ENCODE results near the gene PLPP4.
A peak's percentile ranks its signal among the peaks of the same experiment; 100 is the strongest.

The PLPP4 gene

DNA sequence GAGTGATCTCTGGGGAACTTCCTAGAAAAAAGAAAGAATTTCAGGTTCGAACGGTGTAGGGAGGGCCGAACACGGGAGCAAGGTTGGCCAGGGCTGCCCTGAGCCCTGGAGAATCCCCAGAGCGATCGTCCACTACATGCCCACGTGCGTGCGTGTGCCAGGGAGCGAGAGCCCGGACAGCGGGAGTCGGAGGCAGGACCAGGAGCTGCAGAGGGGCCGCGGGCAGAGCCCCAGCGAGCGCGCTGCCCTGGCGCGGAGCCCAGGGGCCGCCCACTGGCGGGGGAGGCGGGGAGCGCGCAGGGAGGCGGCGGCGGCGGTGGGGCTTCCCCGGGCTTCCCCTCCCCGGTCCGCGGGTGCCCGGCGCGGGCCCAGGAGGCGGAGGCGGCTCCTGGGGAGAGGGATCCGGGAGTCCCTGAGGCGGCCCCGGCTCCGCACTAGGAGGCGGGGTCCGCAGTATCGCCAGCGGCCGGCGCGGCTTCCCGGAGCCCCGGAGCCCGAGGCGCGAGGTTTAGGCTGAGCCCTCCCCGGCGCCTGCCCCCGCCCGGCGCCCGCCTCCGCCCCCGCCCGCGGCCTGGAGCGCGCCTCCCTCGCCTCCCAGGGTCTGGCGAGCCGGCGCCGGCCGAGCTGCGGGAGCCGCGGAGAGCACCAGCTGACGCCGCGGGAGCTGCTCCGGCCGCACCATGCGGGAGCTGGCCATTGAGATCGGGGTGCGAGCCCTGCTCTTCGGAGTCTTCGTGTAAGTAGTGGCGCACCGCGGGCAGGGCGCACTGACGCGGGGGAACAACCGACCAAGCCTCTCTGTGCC, at the start of gene PLPP4:
TSS of gene PLPP4 (plus strand) at position 602 of the 805 bp plus-strand sequence. CDS start at position 681, 79 bp downstream.
- no peak for DNase-seq

GRCh38 chr10:120409816-120410215, 47.2 kb upstream of the PLPP4 start:
- no peak for DNase-seq

- no peak for DNase-seq
Observed at GRCh38 chr10:120414946-120415345, 42.1 kb upstream of the PLPP4 start.

DNA sequence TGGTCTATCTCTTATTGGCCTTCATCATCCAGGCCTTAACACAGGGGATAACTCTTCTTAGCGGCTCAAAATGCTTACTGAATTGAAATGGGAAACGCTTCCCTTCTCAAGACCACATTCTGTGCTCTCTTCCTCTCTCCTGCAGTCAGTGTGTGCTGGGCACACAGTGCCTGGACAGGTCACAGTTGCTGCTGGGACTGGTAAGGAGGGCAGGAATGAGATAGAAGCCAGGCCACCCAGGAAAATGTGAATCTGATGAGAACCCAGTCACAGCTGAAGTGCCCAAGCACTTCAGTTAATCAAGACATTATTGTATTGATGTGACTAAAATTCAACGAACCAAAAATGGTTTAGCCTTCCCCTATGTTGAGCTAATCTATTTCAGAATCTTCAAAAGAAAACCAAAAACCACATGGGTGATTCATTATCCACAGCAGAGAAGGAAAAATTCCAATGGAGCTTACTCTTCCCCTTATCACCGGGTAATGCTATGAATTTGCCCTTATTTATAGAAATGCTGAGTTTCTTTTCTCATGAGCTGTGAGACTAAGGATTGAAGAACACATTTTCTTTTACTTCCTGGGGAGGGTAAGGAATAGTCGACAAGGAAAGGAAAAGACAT, 41.2 kb upstream of the PLPP4 start:
- DNase-seq: no peak

GRCh38 chr10:120420421-120420820, 36.6 kb upstream of the PLPP4 start:
- DNase-seq: no peak

- no peak for DNase-seq
Observed at GRCh38 chr10:120421250-120421649, 35.8 kb upstream of the PLPP4 start.

DNA sequence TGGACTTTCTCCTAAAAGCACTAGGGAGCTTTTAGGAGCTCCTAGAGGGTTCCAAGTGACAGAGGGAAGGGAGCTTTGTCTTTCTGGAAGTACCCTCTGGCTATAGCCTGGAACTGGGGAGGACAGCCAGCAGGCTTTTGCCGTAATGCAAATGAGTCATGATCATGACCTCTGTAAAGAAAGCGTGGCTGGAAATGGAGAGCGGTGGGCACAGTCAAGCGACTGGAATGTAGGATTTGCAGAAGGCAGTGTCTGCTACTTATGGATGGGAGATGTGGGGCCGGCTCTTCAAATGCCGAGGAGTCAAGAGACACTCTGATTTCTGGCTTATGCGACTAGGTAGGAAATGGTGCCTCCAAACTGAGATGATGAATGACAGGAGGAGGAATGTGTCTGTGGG, 34.6 kb upstream of the PLPP4 start:
- no peak for DNase-seq

DNA sequence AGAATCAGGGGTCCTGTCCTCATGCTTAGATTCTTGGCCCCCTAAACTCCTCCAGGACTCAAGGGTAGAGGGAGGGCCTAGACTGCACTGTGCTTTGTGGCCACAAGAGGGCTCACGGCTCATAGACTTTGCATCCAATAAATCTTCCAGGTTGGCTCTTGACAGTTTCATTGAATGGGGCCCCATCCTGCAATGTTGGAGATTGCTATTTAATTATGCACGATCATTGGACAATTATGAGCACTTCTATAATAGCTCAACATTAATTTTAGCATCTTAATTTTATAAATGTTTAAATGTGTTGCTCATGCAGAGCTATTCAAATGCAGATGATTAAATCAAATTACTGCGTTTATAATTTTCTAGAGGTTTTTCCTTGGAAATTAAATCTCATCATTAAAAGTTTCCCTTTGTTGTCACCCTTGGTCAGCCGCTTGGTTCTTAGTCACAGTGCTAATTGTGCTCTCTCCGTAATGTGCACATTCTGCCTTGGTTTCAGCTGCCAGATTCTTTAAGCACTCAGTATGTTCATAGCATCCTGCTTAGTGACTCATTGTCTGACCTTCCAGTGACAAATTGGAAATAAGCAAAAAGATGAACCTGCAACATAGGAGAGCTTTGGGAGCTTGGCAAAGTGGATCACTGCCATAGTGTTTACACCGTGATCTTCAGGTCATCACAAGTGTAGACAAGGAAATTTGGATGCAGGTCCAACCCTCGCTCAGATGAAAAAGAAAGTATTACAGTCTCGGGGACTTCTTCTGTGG, 33.4 kb upstream of the PLPP4 start:
- DNase-seq: no peak

DNA sequence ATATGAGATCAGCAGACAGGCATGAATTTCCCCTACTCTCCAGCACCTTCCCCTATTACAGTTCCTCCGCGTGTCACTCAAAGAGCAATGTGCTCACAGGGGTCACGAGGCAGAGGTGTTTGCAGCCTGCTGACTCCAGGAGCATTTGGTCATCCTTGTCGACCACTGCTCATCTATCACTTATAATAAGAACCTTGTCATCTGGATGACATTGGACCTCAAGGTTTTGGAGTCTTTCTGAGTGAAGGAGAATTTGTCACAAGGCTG, 32.9 kb upstream of the PLPP4 start:
- DNase-seq: no peak

- no peak for DNase-seq
Observed at GRCh38 chr10:120426306-120426705, 30.7 kb upstream of the PLPP4 start.

GRCh38 chr10:120428754-120429153, 28.3 kb upstream of the PLPP4 start:
- no peak for DNase-seq

- no peak for DNase-seq
Observed at GRCh38 chr10:120429395-120429794, 27.6 kb upstream of the PLPP4 start.

DNA sequence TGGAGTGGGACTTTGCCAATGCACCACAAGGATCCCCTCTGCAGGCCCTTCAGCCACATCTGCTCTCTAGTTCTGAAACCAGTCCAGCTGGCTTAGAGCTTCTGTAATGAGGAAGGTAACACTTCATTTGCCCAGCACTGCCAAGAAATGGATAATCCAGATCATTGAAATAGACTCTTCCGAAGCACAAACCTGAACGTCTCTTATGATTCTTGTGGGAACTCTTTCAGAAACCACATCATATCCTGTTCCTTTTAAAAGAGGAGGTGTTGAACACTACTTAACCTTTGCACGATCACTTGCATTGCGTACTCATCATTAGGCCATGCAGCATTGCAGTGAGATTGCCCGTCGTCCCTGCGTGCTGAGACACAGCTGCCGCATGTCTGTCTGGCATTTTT, 25.8 kb upstream of the PLPP4 start:
- peak; percentile 89 for DNase-seq

- peak; percentile 56 for DNase-seq
Observed at GRCh38 chr10:120432209-120432608, 24.8 kb upstream of the PLPP4 start.

DNA sequence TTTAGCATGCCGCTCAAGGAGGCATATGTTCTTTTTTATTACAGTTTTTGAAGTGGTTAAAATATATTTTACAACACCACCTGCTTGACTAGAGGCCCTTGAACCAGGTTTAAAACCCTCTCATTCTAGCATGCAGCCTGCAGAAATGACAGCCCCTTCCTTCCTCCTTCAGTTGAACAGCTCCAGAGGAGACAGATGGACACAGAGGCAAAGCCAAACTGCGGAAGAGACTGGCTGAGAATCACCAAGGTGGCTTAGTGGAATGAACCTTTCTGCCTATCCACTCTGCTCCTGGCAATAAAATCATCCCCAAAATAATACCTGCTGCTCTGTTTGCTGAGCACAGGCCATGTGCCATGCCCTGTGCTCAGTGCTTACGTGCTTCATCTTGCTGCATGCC, 23.9 kb upstream of the PLPP4 start:
- DNase-seq: peak; percentile 53

DNA sequence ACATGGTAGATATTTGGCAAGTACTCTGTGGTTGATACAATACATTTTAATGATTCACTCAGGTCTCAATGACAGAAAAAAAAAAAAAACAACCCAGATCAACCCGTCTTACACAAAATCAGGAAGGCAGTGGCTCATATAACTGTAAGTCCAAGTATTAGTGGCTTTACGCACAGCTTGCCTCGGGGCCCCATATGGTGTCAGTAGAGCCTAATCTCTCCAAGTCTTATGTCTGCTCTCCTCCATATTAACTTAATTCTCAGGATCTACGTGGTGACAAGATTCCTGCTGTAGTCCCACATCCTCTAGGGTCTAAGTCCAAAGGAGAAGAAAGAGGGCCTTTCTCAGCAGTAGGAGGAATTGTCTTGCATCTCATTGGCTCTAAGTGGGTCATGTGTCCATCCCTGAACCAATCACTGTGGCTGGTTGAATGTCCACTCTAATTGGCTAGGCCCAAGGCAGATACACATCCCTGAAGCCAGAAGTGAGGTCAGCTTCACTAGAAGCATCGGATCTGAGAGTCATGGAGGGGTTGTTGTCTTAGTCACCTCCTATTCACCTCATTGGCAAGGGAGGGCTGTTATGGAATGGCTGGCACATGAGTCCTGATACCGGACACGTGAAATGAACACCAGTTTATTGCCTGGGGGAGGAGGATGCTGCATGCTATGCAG, 20.5 kb upstream of the PLPP4 start:
- DNase-seq: no peak

DNA sequence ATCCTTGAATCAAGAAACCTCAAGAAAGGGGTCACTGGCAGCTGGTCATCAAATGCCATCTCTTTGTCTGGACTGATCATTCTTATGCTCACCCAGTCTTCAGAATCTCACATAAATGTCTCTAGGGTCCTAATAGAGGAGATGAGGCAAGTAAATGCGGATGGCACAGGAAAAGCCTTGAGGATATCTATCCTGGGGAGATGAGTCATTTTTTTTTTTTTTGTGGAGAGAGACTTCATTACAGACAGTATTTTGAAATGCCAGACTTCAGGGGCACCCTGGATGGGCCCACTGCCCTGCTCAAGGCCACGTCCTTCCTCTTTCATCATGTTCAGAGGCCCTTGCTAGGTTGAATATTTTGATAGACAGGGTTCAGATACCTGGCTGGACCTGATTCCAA, 19.5 kb upstream of the PLPP4 start:
- no peak for DNase-seq

GRCh38 chr10:120451968-120452367, 5.1 kb upstream of the PLPP4 start:
- no peak for DNase-seq

- DNase-seq: no peak
Observed at GRCh38 chr10:120453319-120453718, 3.7 kb upstream of the PLPP4 start.

- no peak for DNase-seq
Observed at GRCh38 chr10:120453886-120454285, 3.1 kb upstream of the PLPP4 start.

DNA sequence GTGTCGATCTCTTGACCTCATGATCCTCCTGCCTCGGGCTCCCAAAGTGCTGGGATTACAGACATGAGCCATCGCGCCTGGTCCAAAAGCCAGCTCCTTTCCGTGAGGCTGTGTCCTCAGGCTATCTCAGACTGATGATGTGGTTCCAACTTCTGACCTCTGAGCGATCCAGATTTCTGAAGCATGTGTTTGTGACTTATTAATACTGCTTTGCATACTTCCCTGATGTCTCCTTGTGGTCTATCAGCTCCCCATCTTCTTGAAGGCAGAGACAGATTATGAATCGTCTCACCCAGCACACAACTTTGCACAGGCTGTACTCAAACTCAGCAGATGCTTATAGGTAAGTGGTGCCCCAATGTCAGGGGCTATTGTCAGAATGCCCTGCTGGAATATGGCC, 2.0 kb upstream of the PLPP4 start:
- no peak for DNase-seq

- DNase-seq: no peak
Observed at GRCh38 chr10:120455606-120456005, 1.4 kb upstream of the PLPP4 start.

- DNase-seq: no peak
Observed at GRCh38 chr10:120456143-120456625, 843 bp upstream of the PLPP4 start.

Measured in DMS79 (cell line).